H1 (cell line): ENCODE measurements around the gene SLC2A13. TPM values are rescaled to one million over a fixed set of nuclear protein-coding genes. Genes with fewer than 3 reads are reported as not detected.

Source experiments
- CTCF ChIA-PET: fragments of 300-600 bp; sonication (Branson Sonifier 250); formaldehyde crosslinking; loops from one replicate; lab custom pipeline; 2021; ENCODE audit not compliant: partially characterized antibody; lab: Charles Lee
- POLR2A ChIA-PET: fragments of 300-600 bp; sonication (Branson Sonifier 250); formaldehyde crosslinking; loops from one replicate; lab custom pipeline; 2021; ENCODE audit warnings: inconsistent platforms; ENCODE audit not compliant: partially characterized antibody; lab: Charles Lee
- DNase-seq, 2 experiments: peaks; one replicate each; pipeline versions ENCODE4 v3.0.0 to v3.0.0-alpha.2; 2010 to 2022; ENCODE audit warnings: low spot score in 2 of 2, low read depth in 1 of 2, mixed read lengths in 1 of 2
- FAIRE-seq: peaks from 2 replicates; lab custom pipeline; 2011; peaks lifted over from hg19 to GRCh38; lab: Jason Lieb, UNC
- H2AFZ ChIP-seq: 2 replicates; pipeline ENCODE4 v1.8.1; 2012; ENCODE audit warnings: low read length, inconsistent platforms
- H2AK5ac ChIP-seq: 2 replicates; pipeline ENCODE4 v1.6.1; 2013; ENCODE audit warnings: low read depth, low read length
- H2BK120ac ChIP-seq: replicated peaks from 2 replicates; pipeline ENCODE3; 2013; ENCODE audit warnings: low read depth, low read length, inconsistent platforms
- H2BK12ac ChIP-seq: 2 replicates; pipeline ENCODE4 v1.6.1; 2013; ENCODE audit warnings: low read depth, low read length
- H2BK15ac ChIP-seq: 2 replicates; pipeline ENCODE4 v1.6.1; 2013; ENCODE audit warnings: low read length
- H2BK20ac ChIP-seq: 2 replicates; pipeline ENCODE4 v1.6.1; 2013; ENCODE audit warnings: low read length
- H2BK5ac ChIP-seq: 2 replicates; pipeline ENCODE4 v1.6.1; 2013; ENCODE audit warnings: low read depth, low read length
- H3K14ac ChIP-seq: 2 replicates; pipeline ENCODE4 v1.6.1; 2013; ENCODE audit warnings: inconsistent platforms; ENCODE audit not compliant: insufficient read length
- H3K18ac ChIP-seq: 2 replicates; pipeline ENCODE4 v1.6.1; 2013; ENCODE audit warnings: low read length; ENCODE audit errors: extremely low read depth
- H3K23ac ChIP-seq: 2 replicates; pipeline ENCODE4 v1.6.1; 2013; ENCODE audit warnings: inconsistent platforms; ENCODE audit not compliant: insufficient read length
- H3K23me2 ChIP-seq: 2 replicates; pipeline ENCODE4 v1.6.1; 2013; ENCODE audit warnings: low read depth, low read length
- H3K27ac ChIP-seq: 2 replicates; pipeline ENCODE4 v1.6.1; 2011; ENCODE audit warnings: low read depth, low read length, inconsistent platforms
- H3K27me3 ChIP-seq, 4 experiments: replicated peaks in 1 of 4; 1 replicate in 1 of 4; 2 replicates in 3 of 4; pipeline versions ENCODE4 v1.6.1 to v1.8.1; 2011 to 2013; ENCODE audit warnings: low read length in 3 of 4, mild to moderate bottlenecking in 3 of 4, inconsistent platforms in 2 of 4, mixed read lengths in 2 of 4, moderate library complexity in 1 of 4; ENCODE audit not compliant: control insufficient read depth in 3 of 4, insufficient read depth in 3 of 4; ENCODE audit errors: extremely low read depth in 1 of 4
- H3K36me3 ChIP-seq, 4 experiments: 2 replicates each; pipeline versions ENCODE4 v1.6.1 to v1.8.1; 2011 to 2013; ENCODE audit warnings: mild to moderate bottlenecking in 4 of 4, low read length in 3 of 4, moderate library complexity in 2 of 4, control low read depth in 1 of 4, inconsistent platforms in 1 of 4; ENCODE audit not compliant: insufficient read depth in 4 of 4, control insufficient read depth in 2 of 4
- H3K4ac ChIP-seq: replicated peaks from 2 replicates; pipeline ENCODE3; 2013; ENCODE audit warnings: low read length, low read depth, mixed read lengths, inconsistent platforms; ENCODE audit not compliant: insufficient read length
- H3K4me1 ChIP-seq, 4 experiments: replicated peaks in 1 of 4; 1 replicate in 1 of 4; 2 replicates in 3 of 4; pipeline versions ENCODE4 v1.6.1 to v1.8.1; 2011 to 2013; ENCODE audit warnings: low read length in 3 of 4, inconsistent platforms in 2 of 4, mixed read lengths in 1 of 4; ENCODE audit not compliant: insufficient read depth in 4 of 4, control insufficient read depth in 3 of 4
- H3K4me2 ChIP-seq, 2 experiments: 2 replicates each; pipeline versions ENCODE4 v1.6.1 to v1.8.1; 2011 to 2013; ENCODE audit warnings: low read depth in 2 of 2, low read length in 2 of 2, control low read depth in 1 of 2, inconsistent platforms in 1 of 2, mild to moderate bottlenecking in 1 of 2; ENCODE audit not compliant: insufficient read depth in 1 of 2
- H3K4me3 ChIP-seq, 4 experiments: fragments of 200-600, 300-600 bp in 1 of 4; sonication (generic), shearing (Covaris generic), sonication (Bioruptor Twin) in 1 of 4; 2 replicates each; pipeline versions ENCODE4 v1.5.1 to v1.8.1; 2011 to 2016; ENCODE audit warnings: low read length in 4 of 4, low read depth in 3 of 4, control low read depth in 2 of 4, inconsistent platforms in 2 of 4, mild to moderate bottlenecking in 2 of 4, mixed read lengths in 1 of 4, moderate library complexity in 1 of 4; ENCODE audit not compliant: insufficient read depth in 2 of 4; ENCODE audit errors: extremely low read depth in 1 of 4
- H3K56ac ChIP-seq: replicated peaks from 2 replicates; pipeline ENCODE3; 2013; ENCODE audit warnings: low read depth, mild to moderate bottlenecking, mixed read lengths, low read length, inconsistent platforms; ENCODE audit not compliant: insufficient read length
- H3K79me1 ChIP-seq: 2 replicates; pipeline ENCODE4 v1.6.1; 2013; ENCODE audit warnings: low read depth, low read length, control low read depth
- H3K79me2 ChIP-seq, 2 experiments: 2 replicates each; pipeline versions ENCODE4 v1.6.1 to v1.8.1; 2012 to 2013; ENCODE audit warnings: low read length in 2 of 2, mild to moderate bottlenecking in 2 of 2, inconsistent platforms in 1 of 2; ENCODE audit not compliant: insufficient read depth in 2 of 2, control insufficient read depth in 1 of 2
- H3K9ac ChIP-seq, 4 experiments: replicated peaks in 1 of 4; 1 replicate in 1 of 4; 2 replicates in 3 of 4; pipeline versions ENCODE4 v1.6.1 to v1.8.1; 2011 to 2013; ENCODE audit warnings: low read depth in 3 of 4, low read length in 3 of 4, control low read depth in 2 of 4, mild to moderate bottlenecking in 2 of 4, moderate library complexity in 2 of 4, inconsistent platforms in 1 of 4; ENCODE audit errors: extremely low read depth in 1 of 4
- H3K9me3 ChIP-seq, 2 experiments: 2 replicates each; pipeline versions ENCODE4 v1.6.1 to v1.8.1; 2012 to 2013; ENCODE audit warnings: mild to moderate bottlenecking in 2 of 2, moderate library complexity in 2 of 2, control low read depth in 1 of 2, inconsistent platforms in 1 of 2, low read depth in 1 of 2, low read length in 1 of 2, mixed read lengths in 1 of 2; ENCODE audit not compliant: insufficient read depth in 2 of 2
- H4K20me1 ChIP-seq, 2 experiments: replicated peaks in 1 of 2; 2 replicates each; pipeline versions ENCODE3 to v1.8.1; 2011 to 2013; ENCODE audit warnings: inconsistent platforms in 2 of 2, low read length in 2 of 2, mild to moderate bottlenecking in 1 of 2; ENCODE audit not compliant: insufficient read depth in 2 of 2, control insufficient read depth in 1 of 2
- H4K5ac ChIP-seq: 2 replicates; pipeline ENCODE4 v1.6.1; 2013; ENCODE audit warnings: low read length, low read depth, mixed read lengths, inconsistent platforms; ENCODE audit not compliant: insufficient read length
- H4K8ac ChIP-seq: 2 replicates; pipeline ENCODE4 v1.8.0; 2013; ENCODE audit warnings: mild to moderate bottlenecking, moderate library complexity, low read length, inconsistent platforms; ENCODE audit not compliant: insufficient read depth; ENCODE audit errors: extremely low read depth
- H4K91ac ChIP-seq: replicated peaks from 2 replicates; pipeline ENCODE3; 2013; ENCODE audit warnings: low read length, mixed read lengths, inconsistent platforms; ENCODE audit not compliant: insufficient read length
- BACH1 ChIP-seq: IDR thresholded peaks from 2 replicates; pipeline ENCODE4 v1.6.1; 2012; ENCODE audit warnings: low read length, improper control_type of control experiment
- BCL11A ChIP-seq, 2 experiments: IDR thresholded peaks; one replicate each; pipeline ENCODE4 v1.6.1; 2011; ENCODE audit warnings: low read depth in 2 of 2, low read length in 2 of 2, mild to moderate bottlenecking in 2 of 2
- CEBPB ChIP-seq: IDR thresholded peaks from 2 replicates; pipeline ENCODE4 v1.6.1; 2012; ENCODE audit warnings: low read depth, low read length
- CHD1 ChIP-seq: IDR thresholded peaks from 2 replicates; pipeline ENCODE4 v1.6.1; 2012; ENCODE audit warnings: low read depth, low read length, improper control_type of control experiment
- CREB1 ChIP-seq: IDR thresholded peaks from 2 replicates; pipeline ENCODE4 v1.6.1; 2012; ENCODE audit warnings: inconsistent platforms
- EP300 ChIP-seq, 2 experiments: IDR thresholded peaks; 1 replicate in 1 of 2; 2 replicates in 1 of 2; pipeline ENCODE4 v1.6.1; 2011 to 2012; ENCODE audit warnings: low read depth in 2 of 2, low read length in 2 of 2, mild to moderate bottlenecking in 2 of 2, borderline replicate concordance in 1 of 2, inconsistent platforms in 1 of 2, moderate library complexity in 1 of 2
- EZH2 ChIP-seq: fragments of 200-600 bp; sonication (generic); IDR thresholded peaks from 2 replicates; pipeline ENCODE4 v1.7.1; 2012; ENCODE audit warnings: low read depth, mild to moderate bottlenecking, moderate library complexity, low read length, inconsistent platforms; ENCODE audit not compliant: severe bottlenecking
- HDAC2 ChIP-seq, 2 experiments: fragments of 300-600 bp in 1 of 2; sonication (generic) in 1 of 2; IDR thresholded peaks; 2 replicates each; pipeline ENCODE4 v1.6.1; 2011 to 2012; ENCODE audit warnings: low read depth in 2 of 2, low read length in 2 of 2, mild to moderate bottlenecking in 2 of 2, moderate library complexity in 2 of 2, borderline replicate concordance in 1 of 2, inconsistent platforms in 1 of 2
- KDM1A ChIP-seq: fragments of 200-600, 300-600 bp; sonication (generic); IDR thresholded peaks from 2 replicates; pipeline ENCODE4 v1.7.1; 2016; ENCODE audit warnings: mild to moderate bottlenecking, low read length, borderline replicate concordance
- SAP30 ChIP-seq: fragments of 300-600 bp; sonication (generic); IDR thresholded peaks from 2 replicates; pipeline ENCODE4 v1.7.1; 2012; ENCODE audit warnings: low read length, moderate library complexity, mild to moderate bottlenecking, inconsistent platforms; ENCODE audit not compliant: insufficient read depth, insufficient replicate concordance
- SIX5 ChIP-seq: IDR thresholded peaks from 2 replicates; pipeline ENCODE4 v1.6.1; 2011; ENCODE audit warnings: mild to moderate bottlenecking, low read depth, low read length
- SP2 ChIP-seq: IDR thresholded peaks from 2 replicates; pipeline ENCODE4 v1.6.1; 2012; ENCODE audit warnings: mild to moderate bottlenecking, low read length, inconsistent platforms
- WGBS, 2 experiments: shearing (Covaris generic) in 1 of 2; methylation state at CpG; one replicate each; pipeline versions ENCODE4 v1.1.6 to v1.1.7; 2013 to 2015; ENCODE audit warnings: low lambda C conversion rate in 2 of 2, mixed read lengths in 2 of 2, inconsistent platforms in 1 of 2, low coverage in 1 of 2, missing lambda C conversion rate in 1 of 2; ENCODE audit not compliant: insufficient replicate concordance in 2 of 2, insufficient coverage in 1 of 2, insufficient read length in 1 of 2; ENCODE audit errors: extremely low coverage in 1 of 2, missing lambda C conversion rate in 1 of 2; 5-methylcytosine and 5-hydroxymethylcytosine counted together
- polyA plus RNA-seq, 7 experiments: library from polyadenylated mRNA; depleted of rRNA in 3 of 7; stranded (reverse) in 5 of 7; unstranded in 2 of 7; fragments of >200 nt in 5 of 7; fragments of 200-250 nt in 2 of 7; gene quantifications; 1 replicate in 5 of 7; 2 replicates in 1 of 7; 4 replicates in 1 of 7; pipeline versions ENCODE4 v1.2.1 to v1.2.3, GENCODE V29; 2011 to 2013; ENCODE audit warnings: missing spikeins in 2 of 7, mixed read lengths in 2 of 7
- total RNA-seq: library from RNA; stranded (reverse); fragmentation: NEBNext Ultra II Directional; extraction: Animal tissue kit (Norgen Biotek cat#: 25700); gene quantifications from 2 replicates; pipeline ENCODE4 v1.2.1, GENCODE V29; 2021
- TF ChIP-seq, protein P1 (sequence below): IDR thresholded peaks from 2 replicates; pipeline ENCODE4 v1.6.1; 2012; ENCODE audit warnings: inconsistent platforms
- TF ChIP-seq, protein P2 (sequence below): IDR thresholded peaks from 2 replicates; pipeline ENCODE4 v1.6.1; 2012; ENCODE audit warnings: inconsistent platforms

SLC2A13 gene
- total and polyA plus RNA-seq, 2 of the 8 experiments (the other 6 are each of a cell fraction or from before 2014, with no cell fraction given), result 2.8 to 9.6 TPM

DNA sequence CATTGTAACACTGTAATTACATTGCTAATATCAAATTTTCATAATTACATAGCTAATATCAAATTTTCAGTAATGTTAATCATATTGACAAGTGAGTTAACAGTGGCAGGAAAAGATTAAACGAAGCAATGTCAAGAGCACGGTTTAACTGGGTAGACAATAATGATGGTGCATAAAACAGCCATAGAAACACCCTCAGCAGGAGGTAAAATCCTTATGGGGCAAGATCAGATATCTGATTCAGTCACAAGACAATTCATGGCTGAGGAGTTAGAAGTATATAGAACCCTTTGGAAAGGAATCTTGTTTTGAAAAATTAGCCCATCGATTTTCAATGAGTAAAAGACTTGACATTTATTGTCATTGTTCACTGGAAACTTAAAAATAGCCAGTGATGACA is 190.6 kb downstream of the SLC2A13 start:
- Histone ChIP-seq H4K20me1 (no peaks in the 10 kb centered on the region), H2BK15ac (no peak overlapping the region)
- TF ChIP-seq SP2 (no peak), EZH2 (no peak), KDM1A (no peak), CHD1 (no peak), EP300 (IDR thresholded peaks at IDR 0.05; ENCODE audit: borderline replicate concordance in 1 of 2, low read depth in 2 of 2, low read length in 2 of 2) (no peak), BCL11A (IDR thresholded peaks at IDR 0.05; ENCODE audit: low read depth in 2 of 2, low read length in 2 of 2) (no peak), CREB1 (no peak), SIX5 (no peak), BACH1 (no peak), CEBPB (no peak), HDAC2 (IDR thresholded peaks at IDR 0.05; ENCODE audit: borderline replicate concordance in 1 of 2, low read depth in 2 of 2, low read length in 2 of 2) (no peak), SAP30 (no peak)
- TF ChIP-seq, protein P1, sequence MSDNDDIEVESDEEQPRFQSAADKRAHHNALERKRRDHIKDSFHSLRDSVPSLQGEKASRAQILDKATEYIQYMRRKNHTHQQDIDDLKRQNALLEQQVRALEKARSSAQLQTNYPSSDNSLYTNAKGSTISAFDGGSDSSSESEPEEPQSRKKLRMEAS, result no peak
- TF ChIP-seq, protein P2, sequence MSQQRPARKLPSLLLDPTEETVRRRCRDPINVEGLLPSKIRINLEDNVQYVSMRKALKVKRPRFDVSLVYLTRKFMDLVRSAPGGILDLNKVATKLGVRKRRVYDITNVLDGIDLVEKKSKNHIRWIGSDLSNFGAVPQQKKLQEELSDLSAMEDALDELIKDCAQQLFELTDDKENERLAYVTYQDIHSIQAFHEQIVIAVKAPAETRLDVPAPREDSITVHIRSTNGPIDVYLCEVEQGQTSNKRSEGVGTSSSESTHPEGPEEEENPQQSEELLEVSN, result no peak

More for the DNA sequence above, 190.6 kb downstream of the SLC2A13 start:
- no peaks in the 10 kb centered on the region for H3K27me3 ChIP-seq
- no peaks in the 10 kb centered on the region for H3K23me2 ChIP-seq
- no peak overlapping the region for H2AK5ac ChIP-seq
- no peak overlapping the region for H3K4me3 ChIP-seq
- FAIRE-seq, result no peak
- H3K14ac ChIP-seq, result no peak overlapping the region
- H3K36me3 ChIP-seq, result no peaks in the 10 kb centered on the region
- no peak overlapping the region for H2BK12ac ChIP-seq
- no peak overlapping the region for H3K4me2 ChIP-seq
- no peak overlapping the region for H3K18ac ChIP-seq
- H2BK20ac ChIP-seq, result no peak overlapping the region
- H2BK120ac ChIP-seq, result no peak overlapping the region
- H4K91ac ChIP-seq, result no peak overlapping the region
- no peak overlapping the region for H3K27ac ChIP-seq
- POLR2A ChIA-PET, result no interaction called here
- no peak overlapping the region for H3K9ac ChIP-seq
- H4K5ac ChIP-seq, result no peak overlapping the region
- no peaks in the 10 kb centered on the region for H3K9me3 ChIP-seq
- H3K79me2 ChIP-seq, result no peaks in the 10 kb centered on the region
- CTCF ChIA-PET, result no interaction called here
- H3K23ac ChIP-seq, result no peak overlapping the region
- H3K79me1 ChIP-seq, result no peaks in the 10 kb centered on the region
- H2BK5ac ChIP-seq, result no peak overlapping the region
- WGBS, 2 experiments, result 87% methylated on average over 3 of the region's 3 CpGs; no CpG with 5 or more reads in 1 of the 2 experiments
- no peak overlapping the region for H2AFZ ChIP-seq
- DNase-seq, result no peak
- H4K8ac ChIP-seq, result no peak overlapping the region
- H3K56ac ChIP-seq, result no peak overlapping the region
- H3K4ac ChIP-seq, result no peak overlapping the region
- no peaks in the 10 kb centered on the region for H3K4me1 ChIP-seq
